A549 (cell line): ENCODE measurements around the gene PNLIPRP3. TPM values are rescaled to one million over a fixed set of nuclear protein-coding genes. Genes with fewer than 3 reads are reported as not detected.

ENCODE experiments used
- ATAC-seq, 2 experiments: fragments of 200-7000 bp in 1 of 2; fragments of >200 bp in 1 of 2; cut with Nextera tagmentation in 1 of 2; cut with Tn5 transposase in 1 of 2; 3 replicates each; pipeline versions ENCODE4 v1.8.0 to v1.9.1; 2018 to 2020; ENCODE audit warnings: mild to moderate bottlenecking in 1 of 2, moderate library complexity in 1 of 2
- CTCF ChIA-PET: fragments of 300-600 bp; sonication (Branson Sonifier 250); formaldehyde crosslinking; extraction: SDS; loops from one replicate; lab custom pipeline; 2021; ENCODE audit warnings: antibody characterized with exemption, inconsistent platforms; lab: Yijun Ruan, JAX
- POLR2A ChIA-PET: fragments of 350-600 bp; formaldehyde crosslinking; extraction: SDS; loops from one replicate; lab custom pipeline; 2021; ENCODE audit warnings: antibody characterized with exemption, inconsistent platforms; lab: Yijun Ruan, JAX
- DNase-seq, 2 experiments: peaks; one replicate each; pipeline versions ENCODE4 v3.0.0 to v3.0.0-alpha.2; 2011 to 2016; ENCODE audit warnings: low read depth in 1 of 2, low spot score in 1 of 2
- FAIRE-seq: peaks from 2 replicates; lab custom pipeline; 2011; peaks lifted over from hg19 to GRCh38; lab: Jason Lieb, UNC
- H3K27ac ChIP-seq, 2 experiments: fragments of >200 bp; sonication (Bioruptor Twin); formaldehyde crosslinking; 3 replicates each; pipeline ENCODE4 v1.5.1; 2016 to 2017
- H3K4me1 ChIP-seq: fragments of >200 bp; sonication (Bioruptor Twin); formaldehyde crosslinking; 3 replicates; pipeline ENCODE4 v1.6.1; 2016
- H3K4me2 ChIP-seq: fragments of >200 bp; sonication (Bioruptor Twin); formaldehyde crosslinking; 3 replicates; pipeline ENCODE4 v1.6.1; 2016
- H3K4me3 ChIP-seq: fragments of >200 bp; sonication (Bioruptor Twin); formaldehyde crosslinking; 3 replicates; pipeline ENCODE4 v1.5.1; 2016
- H3K9me3 ChIP-seq: fragments of >200 bp; sonication (Bioruptor Twin); formaldehyde crosslinking; 3 replicates; pipeline ENCODE4 v1.6.1; 2016
- ATOH8 ChIP-seq: fragments of 250-450 bp; sonication (Bioruptor Pico); IDR thresholded peaks from 2 replicates; pipeline ENCODE4 v1.5.0; 2020; ENCODE audit warnings: low read depth, mild to moderate bottlenecking, moderate library complexity
- CBX2 ChIP-seq: fragments of 200-600 bp; sonication (generic); IDR thresholded peaks from 2 replicates; pipeline ENCODE4 v1.6.1; 2016; ENCODE audit warnings: low read depth, mild to moderate bottlenecking, borderline replicate concordance
- CBX8 ChIP-seq: fragments of 200-600 bp; sonication (generic); IDR thresholded peaks from 2 replicates; pipeline ENCODE4 v1.6.1; 2016
- CEBPB ChIP-seq, 2 experiments: fragments of >200 bp in 1 of 2; sonication (Bioruptor Twin) in 1 of 2; formaldehyde crosslinking in 1 of 2; IDR thresholded peaks; 2 replicates each; pipeline ENCODE4 v1.6.1; 2012 to 2016
- E2F6 ChIP-seq: IDR thresholded peaks from 2 replicates; pipeline ENCODE4 v1.6.1; 2012; ENCODE audit warnings: low read depth, borderline replicate concordance
- EHF ChIP-seq: fragments of 250-450 bp; sonication (Bioruptor Pico); IDR thresholded peaks from 2 replicates; pipeline ENCODE4 v1.5.0; 2020; ENCODE audit warnings: mild to moderate bottlenecking
- EHMT2 ChIP-seq: fragments of 200-600 bp; sonication (generic); IDR thresholded peaks from 2 replicates; pipeline ENCODE4 v1.6.1; 2016; ENCODE audit warnings: antibody characterized with exemption, low read depth, mild to moderate bottlenecking, moderate library complexity
- GATA3 ChIP-seq: IDR thresholded peaks from 2 replicates; pipeline ENCODE4 v1.6.1; 2012; ENCODE audit warnings: borderline replicate concordance
- HDAC2 ChIP-seq: fragments of 200-600 bp; sonication (generic); IDR thresholded peaks from 2 replicates; pipeline ENCODE4 v1.6.1; 2016
- HEYL ChIP-seq: fragments of 250-450 bp; sonication (Bioruptor Pico); IDR thresholded peaks from 2 replicates; pipeline ENCODE4 v1.8.0; 2021; ENCODE audit warnings: mild to moderate bottlenecking, moderate library complexity
- HMGXB4 ChIP-seq: fragments of 250-450 bp; sonication (Bioruptor Pico); IDR thresholded peaks from 2 replicates; pipeline ENCODE4 v1.5.0; 2021; ENCODE audit warnings: mild to moderate bottlenecking, moderate library complexity, borderline replicate concordance
- MAFK ChIP-seq: fragments of 450-650 bp; IDR thresholded peaks from 2 replicates; pipeline ENCODE4 v1.6.1; 2014; ENCODE audit not compliant: partially characterized antibody
- POLR2A ChIP-seq: IDR thresholded peaks from 2 replicates; pipeline ENCODE4 v1.6.1; 2012; ENCODE audit warnings: mild to moderate bottlenecking, low read length
- POLR2AphosphoS2 ChIP-seq: conservative IDR thresholded peaks from 2 replicates; pipeline ENCODE4 v1.6.1; 2012; ENCODE audit warnings: low read length, improper control_type of control experiment, inconsistent platforms
- ZC3H11A ChIP-seq: fragments of 450-650 bp; IDR thresholded peaks from 2 replicates; pipeline ENCODE4 v1.6.1; 2014; ENCODE audit warnings: antibody characterized with exemption, mild to moderate bottlenecking
- ZFP36 ChIP-seq: fragments of 450-650 bp; IDR thresholded peaks from 2 replicates; pipeline ENCODE4 v1.6.1; 2014; ENCODE audit warnings: borderline replicate concordance; ENCODE audit not compliant: partially characterized antibody
- ZSCAN20 ChIP-seq: fragments of 250-450 bp; sonication (Bioruptor Pico); IDR thresholded peaks from 2 replicates; pipeline ENCODE4 v1.8.0; 2022; ENCODE audit warnings: mild to moderate bottlenecking, moderate library complexity
- WGBS: methylation state at CpG from one replicate; pipeline ENCODE4 v1.1.6; 2017; ENCODE audit errors: missing lambda C conversion rate; 5-methylcytosine and 5-hydroxymethylcytosine counted together
- polyA plus RNA-seq, 4 experiments: library from polyadenylated mRNA; depleted of rRNA in 3 of 4; stranded (reverse); fragments of >200 nt; fragmentation: RNase III in 1 of 4; extraction: RNeasy Plus Mini Kit Qiagen cat#74134 plus additional on column Dnase treatment in 1 of 4; gene quantifications; 2 replicates in 3 of 4; 3 replicates in 1 of 4; pipeline ENCODE4 v1.2.3, GENCODE V29; 2011 to 2017
- TF ChIP-seq, protein P1 (sequence below): fragments of 200-600 bp; sonication (generic); IDR thresholded peaks from 2 replicates; pipeline ENCODE4 v1.6.1; 2016; ENCODE audit warnings: antibody characterized with exemption, mild to moderate bottlenecking, moderate library complexity
- TF ChIP-seq, protein P2 (sequence below): fragments of >200 bp; sonication (Bioruptor Twin); formaldehyde crosslinking; IDR thresholded peaks from 3 replicates; pipeline ENCODE4 v1.5.1; 2016
- TF ChIP-seq, protein P3 (sequence below): fragments of 450-650 bp; IDR thresholded peaks from 2 replicates; pipeline ENCODE4 v1.6.1; 2014; ENCODE audit warnings: antibody characterized with exemption
- TF ChIP-seq, protein P4 (sequence below): fragments of 150-350 bp; IDR thresholded peaks from 2 replicates; pipeline ENCODE4 v1.6.1; 2014; ENCODE audit warnings: low read depth, mild to moderate bottlenecking, low read length

The PNLIPRP3 gene
- polyA plus RNA-seq, 2 of the 4 experiments (the other 2 are of a cell fraction): not detected

GRCh38 chr10:116461680-116462079 lies 34.0 kb downstream of the PNLIPRP3 start:
- CTCF ChIA-PET: no interaction called here
- no peak for TF ChIP-seq E2F6
- no peak for TF ChIP-seq MAFK
- TF ChIP-seq, protein P1, sequence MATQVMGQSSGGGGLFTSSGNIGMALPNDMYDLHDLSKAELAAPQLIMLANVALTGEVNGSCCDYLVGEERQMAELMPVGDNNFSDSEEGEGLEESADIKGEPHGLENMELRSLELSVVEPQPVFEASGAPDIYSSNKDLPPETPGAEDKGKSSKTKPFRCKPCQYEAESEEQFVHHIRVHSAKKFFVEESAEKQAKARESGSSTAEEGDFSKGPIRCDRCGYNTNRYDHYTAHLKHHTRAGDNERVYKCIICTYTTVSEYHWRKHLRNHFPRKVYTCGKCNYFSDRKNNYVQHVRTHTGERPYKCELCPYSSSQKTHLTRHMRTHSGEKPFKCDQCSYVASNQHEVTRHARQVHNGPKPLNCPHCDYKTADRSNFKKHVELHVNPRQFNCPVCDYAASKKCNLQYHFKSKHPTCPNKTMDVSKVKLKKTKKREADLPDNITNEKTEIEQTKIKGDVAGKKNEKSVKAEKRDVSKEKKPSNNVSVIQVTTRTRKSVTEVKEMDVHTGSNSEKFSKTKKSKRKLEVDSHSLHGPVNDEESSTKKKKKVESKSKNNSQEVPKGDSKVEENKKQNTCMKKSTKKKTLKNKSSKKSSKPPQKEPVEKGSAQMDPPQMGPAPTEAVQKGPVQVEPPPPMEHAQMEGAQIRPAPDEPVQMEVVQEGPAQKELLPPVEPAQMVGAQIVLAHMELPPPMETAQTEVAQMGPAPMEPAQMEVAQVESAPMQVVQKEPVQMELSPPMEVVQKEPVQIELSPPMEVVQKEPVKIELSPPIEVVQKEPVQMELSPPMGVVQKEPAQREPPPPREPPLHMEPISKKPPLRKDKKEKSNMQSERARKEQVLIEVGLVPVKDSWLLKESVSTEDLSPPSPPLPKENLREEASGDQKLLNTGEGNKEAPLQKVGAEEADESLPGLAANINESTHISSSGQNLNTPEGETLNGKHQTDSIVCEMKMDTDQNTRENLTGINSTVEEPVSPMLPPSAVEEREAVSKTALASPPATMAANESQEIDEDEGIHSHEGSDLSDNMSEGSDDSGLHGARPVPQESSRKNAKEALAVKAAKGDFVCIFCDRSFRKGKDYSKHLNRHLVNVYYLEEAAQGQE: no peak
- TF ChIP-seq ZC3H11A: no peak
- TF ChIP-seq HEYL (CRISPR knock-in tag): no peak
- no peak for TF ChIP-seq CEBPB (IDR thresholded peaks at IDR 0.05)
- TF ChIP-seq ZSCAN20 (CRISPR knock-in tag): no peak
- no peak for TF ChIP-seq CBX2
- no peak for TF ChIP-seq GATA3
- TF ChIP-seq, protein P2, sequence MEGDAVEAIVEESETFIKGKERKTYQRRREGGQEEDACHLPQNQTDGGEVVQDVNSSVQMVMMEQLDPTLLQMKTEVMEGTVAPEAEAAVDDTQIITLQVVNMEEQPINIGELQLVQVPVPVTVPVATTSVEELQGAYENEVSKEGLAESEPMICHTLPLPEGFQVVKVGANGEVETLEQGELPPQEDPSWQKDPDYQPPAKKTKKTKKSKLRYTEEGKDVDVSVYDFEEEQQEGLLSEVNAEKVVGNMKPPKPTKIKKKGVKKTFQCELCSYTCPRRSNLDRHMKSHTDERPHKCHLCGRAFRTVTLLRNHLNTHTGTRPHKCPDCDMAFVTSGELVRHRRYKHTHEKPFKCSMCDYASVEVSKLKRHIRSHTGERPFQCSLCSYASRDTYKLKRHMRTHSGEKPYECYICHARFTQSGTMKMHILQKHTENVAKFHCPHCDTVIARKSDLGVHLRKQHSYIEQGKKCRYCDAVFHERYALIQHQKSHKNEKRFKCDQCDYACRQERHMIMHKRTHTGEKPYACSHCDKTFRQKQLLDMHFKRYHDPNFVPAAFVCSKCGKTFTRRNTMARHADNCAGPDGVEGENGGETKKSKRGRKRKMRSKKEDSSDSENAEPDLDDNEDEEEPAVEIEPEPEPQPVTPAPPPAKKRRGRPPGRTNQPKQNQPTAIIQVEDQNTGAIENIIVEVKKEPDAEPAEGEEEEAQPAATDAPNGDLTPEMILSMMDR: no peak
- no peak for TF ChIP-seq EHF (CRISPR knock-in tag)
- no peak for TF ChIP-seq POLR2A
- TF ChIP-seq HMGXB4: no peak
- TF ChIP-seq EHMT2: no peak
- no peak for TF ChIP-seq ATOH8 (CRISPR knock-in tag)
- no peak for TF ChIP-seq ZFP36
- TF ChIP-seq, protein P3, sequence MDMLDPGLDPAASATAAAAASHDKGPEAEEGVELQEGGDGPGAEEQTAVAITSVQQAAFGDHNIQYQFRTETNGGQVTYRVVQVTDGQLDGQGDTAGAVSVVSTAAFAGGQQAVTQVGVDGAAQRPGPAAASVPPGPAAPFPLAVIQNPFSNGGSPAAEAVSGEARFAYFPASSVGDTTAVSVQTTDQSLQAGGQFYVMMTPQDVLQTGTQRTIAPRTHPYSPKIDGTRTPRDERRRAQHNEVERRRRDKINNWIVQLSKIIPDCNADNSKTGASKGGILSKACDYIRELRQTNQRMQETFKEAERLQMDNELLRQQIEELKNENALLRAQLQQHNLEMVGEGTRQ: no peak
- ATAC-seq: no peak

GRCh38 chr10:116464257-116464656 lies 36.6 kb downstream of the PNLIPRP3 start:
- no peak for TF ChIP-seq GATA3
- TF ChIP-seq POLR2AphosphoS2: no peak
- TF ChIP-seq CBX2: no peak
- TF ChIP-seq, protein P4, sequence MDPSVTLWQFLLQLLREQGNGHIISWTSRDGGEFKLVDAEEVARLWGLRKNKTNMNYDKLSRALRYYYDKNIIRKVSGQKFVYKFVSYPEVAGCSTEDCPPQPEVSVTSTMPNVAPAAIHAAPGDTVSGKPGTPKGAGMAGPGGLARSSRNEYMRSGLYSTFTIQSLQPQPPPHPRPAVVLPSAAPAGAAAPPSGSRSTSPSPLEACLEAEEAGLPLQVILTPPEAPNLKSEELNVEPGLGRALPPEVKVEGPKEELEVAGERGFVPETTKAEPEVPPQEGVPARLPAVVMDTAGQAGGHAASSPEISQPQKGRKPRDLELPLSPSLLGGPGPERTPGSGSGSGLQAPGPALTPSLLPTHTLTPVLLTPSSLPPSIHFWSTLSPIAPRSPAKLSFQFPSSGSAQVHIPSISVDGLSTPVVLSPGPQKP: no peak
- TF ChIP-seq CBX8: no peak
- no peak for TF ChIP-seq ATOH8 (CRISPR knock-in tag)
- TF ChIP-seq HDAC2: no peak
- TF ChIP-seq, all 56 proteins: peak for 0
- DNase-seq: no peak
- POLR2A ChIA-PET: no interaction called here
- no peak overlapping the region for H3K4me2 ChIP-seq
- no peaks in the 10 kb centered on the region for H3K4me1 ChIP-seq
- 0% methylated on average over 1 of the region's 2 CpGs for WGBS
- H3K4me3 ChIP-seq: no peak overlapping the region
- no peak for FAIRE-seq
- ATAC-seq: no peak
- no peaks in the 10 kb centered on the region for H3K9me3 ChIP-seq
- no peak overlapping the region for H3K27ac ChIP-seq
- CTCF ChIA-PET: no interaction called here

More at GRCh38 chr10:116461680-116462079, 34.0 kb downstream of the PNLIPRP3 start:
- POLR2A ChIA-PET: no interaction called here
- no peaks in the 10 kb centered on the region for H3K9me3 ChIP-seq
- 0% methylated on average over 1 of the region's 1 CpG for WGBS
- no peak overlapping the region for H3K4me2 ChIP-seq
- no peaks in the 10 kb centered on the region for H3K4me1 ChIP-seq
- DNase-seq (no peak), FAIRE-seq (no peak)
- H3K27ac ChIP-seq: no peak overlapping the region
- no peak overlapping the region for H3K4me3 ChIP-seq
